HG02970 (cell line): Measurements from ENCODE around the gene ASTL.

ENCODE experiments used
- ATAC-seq: cut with Tn5 transposase; IDR thresholded peaks from one replicate; pipeline ENCODE4 v1.9.1; 2021; ENCODE audit warnings: mild to moderate bottlenecking, moderate library complexity, moderate number of reproducible peaks; ENCODE audit not compliant: unreplicated experiment, low FRiP score

ASTL gene

GRCh38 chr2:96104487-96104861 lies 33.8 kb downstream of the ASTL start:
- ATAC-seq: no peak

GRCh38 chr2:96103761-96104486 lies 34.4 kb downstream of the ASTL start:
- no peak for ATAC-seq

- ATAC-seq: no peak
These were observed 35.1 kb downstream of the ASTL start for GRCh38 chr2:96103187-96103601.

GRCh38 chr2:96102596-96103186 lies 35.6 kb downstream of the ASTL start:
- no peak for ATAC-seq

- ATAC-seq: no peak
These were observed 37.4 kb downstream of the ASTL start for GRCh38 chr2:96100893-96101304.

GRCh38 chr2:96099861-96100798 lies 38.2 kb downstream of the ASTL start:
- no peak for ATAC-seq

- ATAC-seq: no peak
These were observed 39.3 kb downstream of the ASTL start for GRCh38 chr2:96098900-96099590.

- no peak for ATAC-seq
These were observed 40.1 kb downstream of the ASTL start for GRCh38 chr2:96097951-96098823.

GRCh38 chr2:96097441-96097840 lies 40.9 kb downstream of the ASTL start:
- no peak for ATAC-seq

GRCh38 chr2:96095116-96095636 lies 43.1 kb downstream of the ASTL start:
- ATAC-seq: no peak

- ATAC-seq: no peak
These were observed 44.8 kb downstream of the ASTL start for GRCh38 chr2:96093528-96093927.

- ATAC-seq: no peak
These were observed 45.4 kb downstream of the ASTL start for GRCh38 chr2:96092951-96093350.

- ATAC-seq: no peak
These were observed 45.8 kb downstream of the ASTL start for GRCh38 chr2:96092573-96092877.

GRCh38 chr2:96091711-96092572 lies 46.4 kb downstream of the ASTL start:
- no peak for ATAC-seq

- ATAC-seq: no peak
These were observed 47.1 kb downstream of the ASTL start for GRCh38 chr2:96091141-96091710.

- no peak for ATAC-seq
These were observed 47.9 kb downstream of the ASTL start for GRCh38 chr2:96090196-96090926.

- ATAC-seq: no peak
These were observed 48.7 kb downstream of the ASTL start for GRCh38 chr2:96089356-96090195.
